A673 (cell line): ENCODE results near the gene PEDS1. TPM values are rescaled to one million over a fixed set of nuclear protein-coding genes. Genes with fewer than 3 reads are reported as not detected.
"Not testable (repeated sequence)": the region's sequence is repeated elsewhere in the genome, so short reads cannot be mapped to it uniquely, and the experiment has no call there.

Source experiments
- BruUV-seq: library from RNA; stranded (reverse); fragments of 400-500 nt; replicated peaks from 2 replicates; lab custom pipeline; 2021; lab: Mats Ljungman, UMichigan
- CTCF ChIA-PET: fragments of 300-600 bp; sonication (Branson Sonifier 250); formaldehyde crosslinking; loops from one replicate; lab custom pipeline; 2022; ENCODE audit warnings: antibody characterized with exemption; lab: Charles Lee
- POLR2A ChIA-PET: fragments of 300-600 bp; sonication (Branson Sonifier 250); formaldehyde crosslinking; loops from one replicate; lab custom pipeline; 2022; ENCODE audit warnings: antibody characterized with exemption; ENCODE audit not compliant: low non-redundant PET; lab: Charles Lee
- DNase-seq: peaks from one replicate; pipeline ENCODE4 v3.0.0-alpha.2; 2015; ENCODE audit warnings: low spot score
- H3K27ac ChIP-seq: fragments of 200-600 bp; sonication (generic); 2 replicates; pipeline ENCODE4 v1.5.1; 2016; ENCODE audit warnings: mixed run types, low read depth, mild to moderate bottlenecking, mixed read lengths, antibody characterized with exemption, low read length; ENCODE audit not compliant: poor library complexity, severe bottlenecking
- H3K27me3 ChIP-seq: fragments of 200-600 bp; sonication (generic); replicated peaks from 2 replicates; pipeline ENCODE4 v1.6.1; 2017; ENCODE audit warnings: mixed run types, low read depth, mild to moderate bottlenecking, mixed read lengths, antibody characterized with exemption, low read length; ENCODE audit not compliant: insufficient read depth, poor library complexity
- H3K36me3 ChIP-seq: fragments of 200-600 bp; sonication (generic); 2 replicates; pipeline ENCODE4 v1.6.1; 2016; ENCODE audit warnings: mixed run types, mild to moderate bottlenecking, mixed read lengths, antibody characterized with exemption, low read length; ENCODE audit not compliant: insufficient read depth, poor library complexity, severe bottlenecking
- H3K4me1 ChIP-seq: fragments of 200-600 bp; sonication (generic); 2 replicates; pipeline ENCODE4 v1.6.1; 2017; ENCODE audit warnings: mixed run types, mild to moderate bottlenecking, mixed read lengths, antibody characterized with exemption, low read length; ENCODE audit not compliant: insufficient read depth, poor library complexity, severe bottlenecking
- H3K4me3 ChIP-seq: fragments of 200-600 bp; sonication (generic); 2 replicates; pipeline ENCODE4 v1.5.1; 2016; ENCODE audit warnings: low read depth, mixed run types, mild to moderate bottlenecking, mixed read lengths, low read length; ENCODE audit not compliant: poor library complexity, severe bottlenecking
- H3K9me3 ChIP-seq: fragments of 200-600 bp; sonication (generic); 2 replicates; pipeline ENCODE4 v1.6.1; 2016; ENCODE audit warnings: mixed run types, low read depth, mild to moderate bottlenecking, mixed read lengths, antibody characterized with exemption, low read length; ENCODE audit not compliant: poor library complexity, severe bottlenecking
- CTCF ChIP-seq: fragments of 300-800, 200-600 bp; sonication (generic); conservative IDR thresholded peaks from 2 replicates; pipeline ENCODE4 v1.5.1; 2017; ENCODE audit warnings: low read depth, mild to moderate bottlenecking, antibody characterized with exemption, low read length, moderate library complexity, mixed read lengths
- EZH2 ChIP-seq: fragments of 200-600 bp; sonication (generic); IDR thresholded peaks from 2 replicates; pipeline ENCODE4 v1.6.1; 2017; ENCODE audit warnings: borderline replicate concordance, low read depth, mild to moderate bottlenecking, mixed read lengths, antibody characterized with exemption, low read length; ENCODE audit not compliant: poor library complexity, severe bottlenecking
- intact Hi-C: fragments of 100-400 bp; cut with micrococcal nuclease; formaldehyde crosslinking; loops from one replicate; pipeline ENCODE4 v1.10.0; 2022; ENCODE audit not compliant: unreplicated experiment
- total RNA-seq: library from RNA; stranded (reverse); gene quantifications from 2 replicates; pipeline ENCODE4 v1.2.3, GENCODE V29; 2021

Gene PEDS1
- total RNA-seq, 1 experiment from 2014 or later, result 25.9 TPM

- no peak for DNase-seq
- Histone ChIP-seq H3K36me3 (peaks cover 16% of the 10 kb centered on the region), H3K27me3 (no peaks in the 10 kb centered on the region), H3K27ac (no peak overlapping the region), H3K9me3 (no peaks in the 10 kb centered on the region), H3K4me3 (no peak overlapping the region), H3K4me1 (no peaks in the 10 kb centered on the region)
- ChIA-PET POLR2A (no interaction called here), CTCF (no interaction called here)
- no TSS peak for BruUV-seq
- TF ChIP-seq EZH2 (no peak), CTCF (no peak)
- intact Hi-C loops, result no loop called here
Observed at GRCh38 chr20:50136822-50137599, 16.5 kb downstream of the PEDS1 start.

GRCh38 chr20:50135157-50135556 lies 18.4 kb downstream of the PEDS1 start:
- intact Hi-C loops, DNase-seq, H3K4me1 ChIP-seq, POLR2A ChIA-PET, H3K9me3 ChIP-seq, H3K27me3 ChIP-seq, H3K27ac ChIP-seq, H3K36me3 ChIP-seq, BruUV-seq, H3K4me3 ChIP-seq: not testable (repeated sequence)
- CTCF ChIA-PET, result interaction anchor here (0.6 kb wide), 1 partner anchor 64 kb away, joined by 6 read pairs; no protein-coding TSS in a partner anchor

GRCh38 chr20:50133474-50134217 lies 19.9 kb downstream of the PEDS1 start:
- no peak overlapping the region for H3K27ac ChIP-seq
- H3K9me3 ChIP-seq, result no peaks in the 10 kb centered on the region
- peaks cover 23% of the 10 kb centered on the region for H3K36me3 ChIP-seq
- DNase-seq, result no peak
- H3K4me1 ChIP-seq, result no peaks in the 10 kb centered on the region
- ChIA-PET CTCF (interaction anchor here (0.6 to 0.9 kb wide), 3 partner anchors 13 to 27 kb away, joined by 4 to 5 read pairs (median 4); no protein-coding TSS in a partner anchor), POLR2A (no interaction called here)
- TF ChIP-seq CTCF, result peak; percentile 16; the same call in 1 of the 2 replicates
- no peak for TF ChIP-seq EZH2
- H3K4me3 ChIP-seq, result no peak overlapping the region
- intact Hi-C loops, result no loop called here
- BruUV-seq, result no TSS peak
- H3K27me3 ChIP-seq, result no peaks in the 10 kb centered on the region
